Stimulated activated naive CD4-positive, alpha-beta T cell (primary cell): ENCODE results near the gene WDSUB1.
A peak's percentile ranks its signal among the peaks of the same experiment; 100 is the strongest.

Experiments
- DNase-seq, 6 experiments: peaks; one replicate each; lab custom pipeline; 2025; lab: John Stamatoyannopoulos, UW

The WDSUB1 gene

DNA sequence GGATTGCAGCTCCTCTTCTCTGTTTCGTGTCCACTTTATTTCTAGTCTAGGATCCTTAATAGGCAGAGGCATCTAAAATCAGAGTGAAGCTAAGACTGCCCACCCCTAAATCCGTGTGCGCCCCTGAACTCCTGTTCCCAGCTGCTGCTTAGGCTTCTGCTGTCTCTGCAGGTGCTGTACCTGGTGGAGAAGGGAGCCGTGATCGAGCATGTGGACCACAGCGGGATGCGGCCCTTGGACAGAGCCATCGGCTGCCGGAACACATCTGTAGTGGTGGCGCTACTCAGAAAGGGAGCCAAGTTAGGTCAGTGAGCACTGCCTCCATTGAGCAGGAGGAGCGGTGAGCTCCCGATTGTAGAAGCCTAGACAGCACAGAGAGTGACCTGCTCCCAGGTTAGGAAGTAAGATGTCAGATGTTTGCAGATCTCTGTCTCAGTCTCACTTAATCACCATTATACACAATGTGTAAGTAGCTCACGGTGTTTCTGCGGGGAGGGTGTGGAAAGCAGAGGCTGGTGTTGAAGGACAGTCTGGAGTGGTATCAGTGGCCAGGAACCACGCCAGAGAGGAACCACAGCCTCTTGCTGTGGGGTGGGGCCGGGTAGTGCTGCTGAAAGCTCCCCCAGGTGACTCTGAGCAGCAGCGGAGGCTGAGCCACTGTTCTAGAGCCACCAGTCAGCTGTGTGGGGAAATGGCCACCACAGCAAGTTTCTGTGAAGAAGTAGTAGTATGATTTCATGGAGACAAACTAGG is 62.3 kb downstream of the WDSUB1 start:
- no peak for DNase-seq

DNA sequence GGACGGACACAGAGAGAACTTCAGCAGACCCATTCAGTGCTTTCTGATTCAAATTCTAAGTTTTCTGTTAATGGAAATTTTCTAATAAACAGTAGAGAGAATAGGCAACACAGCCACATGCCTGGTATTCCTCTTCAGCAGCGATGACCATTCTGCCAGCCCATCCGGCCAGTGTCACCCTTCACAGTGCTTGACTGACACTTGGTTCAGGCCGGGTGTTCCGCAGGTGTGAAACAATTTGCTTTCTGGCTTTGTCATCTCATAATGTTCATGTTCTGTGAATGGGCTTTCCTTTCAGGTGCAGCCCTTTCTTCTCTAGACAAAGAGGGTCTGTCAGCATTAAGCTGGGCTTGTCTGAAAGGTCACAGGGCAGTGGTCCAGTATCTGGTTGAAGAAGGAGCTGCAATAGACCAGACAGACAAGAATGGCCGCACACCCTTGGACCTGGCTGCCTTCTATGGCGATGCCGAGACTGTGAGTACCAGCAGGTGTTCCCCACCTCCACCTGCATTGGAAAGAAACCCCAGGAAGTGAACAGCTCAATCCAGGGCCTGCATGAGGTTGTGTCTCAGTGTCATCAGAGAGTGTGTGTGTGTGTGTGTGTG is 67.0 kb downstream of the WDSUB1 start:
- DNase-seq, result no peak

DNA sequence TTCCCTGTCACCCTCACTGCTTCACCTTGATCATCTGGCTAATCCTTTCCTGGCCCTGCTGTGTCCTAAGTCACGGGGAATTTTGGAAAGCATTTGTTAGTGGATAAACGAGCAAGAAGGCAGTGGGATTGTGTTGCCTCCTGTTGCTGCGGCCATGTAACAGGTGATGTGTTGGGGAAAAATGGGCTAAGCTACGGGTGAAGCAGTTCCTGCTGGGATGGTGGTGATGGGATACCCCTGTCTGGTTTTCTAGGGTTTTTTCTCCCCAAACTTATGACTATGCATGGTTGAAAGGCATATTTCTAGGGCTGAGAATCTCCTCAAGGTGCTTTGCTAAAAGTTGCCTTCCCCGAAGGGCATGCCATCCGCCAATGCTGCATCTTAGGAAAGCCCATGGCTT is 68.1 kb downstream of the WDSUB1 start:
- no peak for DNase-seq

DNA sequence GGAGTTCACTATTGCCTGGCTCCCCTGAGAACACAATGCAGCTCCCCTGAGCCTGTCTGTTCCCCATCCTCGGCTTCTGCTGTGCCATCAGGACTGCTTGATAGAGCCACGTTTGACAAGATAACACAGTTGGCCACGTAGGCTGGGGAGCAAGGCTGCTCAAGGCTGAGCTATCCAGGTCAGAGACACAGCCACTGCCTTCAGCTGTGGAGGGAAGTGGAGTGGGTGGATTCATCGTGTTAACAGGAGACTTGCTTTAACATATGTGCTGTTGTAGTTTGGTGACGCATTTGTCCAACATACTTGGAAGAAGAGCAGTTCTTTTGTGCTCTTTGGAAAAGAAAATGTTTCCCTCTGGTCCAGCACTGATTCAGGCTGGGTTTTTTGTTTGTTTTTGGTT is 68.8 kb downstream of the WDSUB1 start:
- no peak for DNase-seq

DNA sequence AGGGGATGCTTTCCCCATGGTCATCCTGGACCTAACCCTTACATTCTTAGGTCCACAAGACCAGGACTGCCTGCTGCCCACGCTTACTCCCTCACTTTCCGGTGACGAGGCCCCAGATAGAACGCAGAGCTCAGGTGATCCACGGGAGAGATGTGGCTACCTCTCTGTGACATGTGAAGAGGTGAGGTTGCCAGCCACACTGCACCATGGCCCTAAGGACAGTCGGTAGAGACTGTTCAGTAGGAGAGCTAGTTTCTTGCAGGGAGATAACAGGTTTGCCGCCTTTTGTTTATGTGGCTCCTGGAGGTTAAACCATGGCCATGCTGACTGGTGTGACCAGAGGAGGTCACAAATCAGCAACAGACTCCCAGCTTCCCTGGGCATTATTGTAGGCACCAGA is 71.4 kb downstream of the WDSUB1 start:
- no peak for DNase-seq

DNA sequence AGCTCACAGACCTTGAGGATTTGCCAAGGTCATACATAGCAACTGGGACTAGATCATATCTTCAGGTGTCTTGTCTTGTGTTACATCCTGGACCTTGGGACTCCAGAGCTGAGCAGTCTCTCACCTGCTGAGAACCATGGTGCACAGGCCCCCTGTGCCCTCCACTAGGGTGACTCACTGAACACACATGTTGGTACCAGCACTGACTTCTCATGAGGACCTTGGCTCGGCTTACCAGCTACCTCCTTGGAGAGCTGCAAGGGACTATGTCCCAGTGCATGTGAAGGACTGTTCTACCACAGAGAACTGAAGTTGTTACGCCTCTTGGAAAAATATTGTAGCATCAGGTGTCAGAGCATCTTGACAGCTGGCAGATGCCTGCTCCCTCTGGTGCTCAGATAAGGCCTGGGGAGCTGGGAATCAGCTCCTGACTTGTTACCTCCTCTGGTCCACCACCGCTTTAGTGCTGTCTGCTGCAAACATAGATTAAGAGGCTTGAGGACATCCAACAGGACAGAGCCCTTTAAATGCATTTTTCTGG is 72.1 kb downstream of the WDSUB1 start:
- no peak for DNase-seq

DNA sequence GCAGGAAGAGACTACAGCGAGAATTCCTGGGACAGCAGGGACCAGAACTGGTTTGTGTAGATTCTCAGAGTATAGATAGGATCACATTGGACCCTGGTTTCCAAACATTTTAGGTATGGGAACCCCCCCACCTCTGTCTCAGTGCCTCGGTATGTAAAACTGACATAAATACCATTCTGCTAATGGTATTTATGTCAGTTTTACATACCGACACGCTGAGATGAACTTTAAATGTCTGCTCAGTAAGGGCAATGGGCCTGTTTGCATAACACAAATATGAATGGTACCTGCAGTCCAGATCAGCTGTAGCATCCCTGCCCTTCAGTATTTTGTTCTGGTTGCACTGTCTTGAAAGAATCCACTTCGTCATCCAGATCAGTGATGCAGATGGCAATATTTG is 73.2 kb downstream of the WDSUB1 start:
- DNase-seq, result no peak

DNA sequence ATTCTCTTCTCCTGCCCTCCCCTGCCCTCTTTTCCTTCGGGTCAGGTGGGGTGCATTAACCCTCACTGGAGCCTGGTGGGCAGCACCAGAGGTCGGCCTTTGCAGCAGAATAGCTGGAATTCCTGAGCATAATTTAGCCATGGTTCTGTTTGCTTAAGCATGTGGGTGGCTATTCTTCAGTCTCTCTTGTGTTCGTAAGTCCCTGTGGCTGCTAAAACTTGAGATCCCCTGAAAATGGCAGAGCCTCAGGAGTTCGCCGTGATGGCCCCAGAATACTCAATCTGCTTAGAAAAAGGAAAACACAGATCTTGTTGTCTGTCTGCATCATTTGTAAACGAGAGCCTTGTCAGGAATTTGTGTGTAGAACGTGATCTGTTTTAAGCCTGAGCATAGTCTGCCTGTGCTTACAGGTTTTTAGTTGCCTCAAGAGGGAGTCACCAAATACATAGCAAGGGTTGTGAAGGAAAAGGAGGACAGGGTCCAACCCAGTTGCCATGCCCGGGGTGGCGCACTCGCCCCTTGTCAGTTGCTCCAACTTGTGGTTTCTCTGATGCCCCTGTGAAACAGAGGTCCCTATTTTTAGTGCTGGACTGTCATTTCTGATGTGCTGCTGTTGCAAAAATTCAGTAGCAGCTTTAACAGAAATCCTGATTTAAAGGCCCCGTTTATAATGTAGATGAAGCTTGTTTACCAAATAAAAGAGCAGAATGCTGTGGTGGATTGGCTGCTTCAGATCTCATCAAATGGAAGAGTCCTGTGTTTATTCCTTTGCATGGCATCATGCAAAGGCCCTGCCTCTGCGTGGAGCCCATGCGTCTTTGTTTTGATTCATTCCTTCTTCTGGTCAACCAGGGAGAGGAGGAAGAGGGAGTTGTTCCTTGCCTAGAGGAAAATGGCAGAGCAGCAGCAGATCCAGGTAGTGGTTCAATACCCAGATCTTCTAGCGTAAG is 74.8 kb downstream of the WDSUB1 start:
- DNase-seq, result no peak

DNA sequence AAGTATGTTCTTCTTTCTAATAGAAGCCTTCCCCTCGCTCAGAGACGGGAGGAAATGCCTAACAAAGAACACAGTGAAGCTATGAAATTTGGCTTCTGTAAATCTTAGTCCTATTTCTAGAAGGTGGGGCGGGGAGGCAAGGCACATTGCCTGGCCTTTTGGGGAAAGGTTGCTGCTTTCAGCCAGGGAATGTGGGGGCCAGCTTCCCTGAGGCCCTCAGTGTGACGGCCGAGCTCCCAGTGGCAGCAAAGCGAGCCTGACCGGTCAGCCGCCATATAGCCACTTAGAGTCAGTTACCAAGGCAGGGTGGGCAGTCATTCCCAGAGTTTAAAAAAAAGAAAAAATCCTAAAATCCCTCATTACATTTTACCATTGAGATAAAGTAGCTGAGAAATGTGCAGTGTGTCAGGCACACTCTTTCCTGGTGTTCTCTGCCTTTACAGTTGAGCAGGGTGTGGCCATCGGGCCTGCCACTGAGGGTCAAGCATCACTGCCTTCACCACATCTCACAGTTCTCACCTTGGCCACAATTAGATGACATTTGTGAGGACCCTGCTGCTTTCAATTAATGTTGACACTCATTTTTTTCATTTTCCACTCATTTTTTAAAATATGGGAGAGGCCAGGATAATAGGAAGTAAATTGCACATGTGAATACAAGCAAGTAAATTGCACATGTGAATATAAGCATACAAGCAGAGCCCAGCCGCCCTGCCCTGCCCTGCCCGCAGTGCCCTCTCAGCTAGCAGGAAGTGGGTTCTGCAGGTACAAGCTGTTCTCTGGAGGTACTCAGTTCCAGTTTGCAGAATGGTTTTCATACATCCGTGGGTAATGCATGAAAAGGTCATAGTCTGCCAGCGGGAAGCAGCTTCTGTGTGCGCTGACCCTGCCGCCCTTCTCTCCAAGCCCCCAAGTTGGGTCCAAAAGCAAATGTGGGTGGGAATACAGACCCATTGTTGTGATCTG is 76.9 kb downstream of the WDSUB1 start:
- peak in 5 of 6 experiments; percentile 3 to 68 (median 34) for DNase-seq

DNA sequence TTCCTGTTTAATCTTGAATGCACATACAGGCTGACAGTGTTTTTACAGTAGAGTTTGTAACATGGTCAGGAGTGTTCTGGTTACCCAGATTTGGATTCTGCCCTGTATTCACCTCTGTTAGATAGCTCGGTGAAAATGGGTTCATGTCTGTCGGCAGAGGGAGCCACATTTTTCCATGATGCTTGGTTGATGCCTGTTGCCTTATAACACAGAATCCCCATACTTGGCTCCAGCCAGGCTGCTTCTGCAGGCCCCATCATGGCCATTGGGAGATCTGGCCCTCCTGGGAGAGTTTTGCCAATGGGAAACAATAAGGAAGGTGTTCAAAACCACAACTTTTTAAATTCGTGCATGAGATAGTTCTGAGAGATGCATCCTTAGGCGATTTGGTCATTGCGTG is 78.1 kb downstream of the WDSUB1 start:
- DNase-seq, result no peak

DNA sequence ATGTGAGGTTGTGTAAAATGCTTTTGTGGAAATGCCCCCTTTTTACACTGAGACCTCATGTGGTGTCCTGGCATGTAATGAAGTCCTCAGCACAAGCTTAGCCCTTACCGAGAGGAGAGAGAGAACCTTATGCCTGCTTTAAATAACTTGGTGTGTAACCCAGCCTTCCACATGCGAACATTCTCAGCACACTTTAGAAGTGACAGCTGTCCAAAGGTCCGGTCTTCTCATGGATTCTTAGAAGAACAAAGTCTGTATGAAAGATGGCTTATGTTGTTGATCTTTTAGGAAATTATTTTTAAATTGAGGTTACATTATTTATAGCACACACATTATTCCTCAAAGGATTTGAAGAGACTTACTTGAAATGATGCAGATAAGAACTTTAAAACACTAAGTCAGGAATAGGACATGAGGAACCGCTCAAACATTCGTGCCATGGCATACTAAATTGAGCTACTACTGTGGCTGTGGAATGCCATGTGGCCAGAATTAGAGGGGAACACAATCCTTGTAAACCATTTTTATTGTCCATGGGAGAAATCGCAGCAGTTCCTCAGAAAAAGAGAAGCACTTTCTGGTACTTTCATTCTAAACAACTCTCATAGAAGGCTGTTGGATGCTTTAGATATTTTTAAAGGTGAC is 79.6 kb downstream of the WDSUB1 start:
- no peak for DNase-seq

DNA sequence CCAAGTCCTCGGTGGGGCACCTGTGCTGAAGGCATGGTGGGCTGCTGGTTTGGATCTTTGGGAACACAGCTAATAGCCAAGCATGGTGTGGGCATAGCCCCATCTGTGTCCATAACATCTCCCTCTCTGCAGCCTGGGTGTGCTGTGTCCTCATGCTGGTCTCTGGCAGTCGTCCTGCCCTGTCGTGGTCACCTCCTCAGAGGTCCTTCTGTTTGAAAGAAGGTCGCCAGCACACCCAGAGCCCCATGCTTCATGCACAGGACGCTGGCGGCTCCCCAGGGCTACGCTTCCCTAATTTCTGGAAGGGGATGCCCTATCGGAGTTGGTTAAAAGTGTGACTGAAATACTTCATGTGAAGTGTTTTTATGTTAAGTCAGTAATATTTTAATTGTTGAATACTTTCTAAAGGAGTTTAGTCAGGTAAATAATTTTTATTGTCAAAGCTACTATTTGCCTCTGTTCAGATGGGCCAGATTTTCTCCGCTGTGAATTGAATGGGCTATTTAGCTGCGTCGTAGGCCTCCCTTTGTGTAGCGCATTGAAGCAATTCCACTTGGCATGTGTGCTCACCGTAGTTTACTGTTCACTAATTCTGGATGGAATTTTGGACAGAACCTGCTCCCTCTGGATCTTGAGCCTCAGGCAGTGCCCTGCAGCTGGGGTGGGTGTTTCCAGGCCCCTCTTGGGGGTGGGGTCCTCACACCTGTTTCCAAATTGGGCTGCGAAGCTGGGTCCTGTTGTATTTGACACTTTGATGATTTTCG is 81.9 kb downstream of the WDSUB1 start:
- no peak for DNase-seq

DNA sequence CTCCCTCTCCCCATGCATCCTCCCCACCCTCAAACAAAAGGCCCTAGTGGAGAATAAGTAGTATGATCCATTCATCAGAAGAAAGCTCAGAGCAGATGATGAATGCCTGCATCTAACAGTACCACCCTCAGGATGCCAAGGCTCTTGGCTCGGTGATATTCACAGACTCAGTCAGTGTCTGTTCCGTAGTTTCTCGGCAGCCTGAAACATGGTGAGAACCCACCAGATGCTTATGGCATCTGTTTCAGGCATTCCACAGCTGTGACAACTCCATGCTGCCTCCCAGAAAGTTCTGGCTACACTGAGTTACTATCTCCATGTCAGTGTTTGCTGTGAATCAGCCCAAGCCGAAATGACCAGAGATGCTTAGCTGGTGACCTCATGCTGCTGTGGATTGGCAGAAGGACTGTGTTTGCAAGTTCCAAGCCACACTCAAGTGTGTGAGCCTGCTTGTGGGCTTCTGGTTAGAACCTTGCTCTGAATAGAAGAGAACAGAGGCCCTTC is 83.9 kb downstream of the WDSUB1 start:
- DNase-seq, result no peak

DNA sequence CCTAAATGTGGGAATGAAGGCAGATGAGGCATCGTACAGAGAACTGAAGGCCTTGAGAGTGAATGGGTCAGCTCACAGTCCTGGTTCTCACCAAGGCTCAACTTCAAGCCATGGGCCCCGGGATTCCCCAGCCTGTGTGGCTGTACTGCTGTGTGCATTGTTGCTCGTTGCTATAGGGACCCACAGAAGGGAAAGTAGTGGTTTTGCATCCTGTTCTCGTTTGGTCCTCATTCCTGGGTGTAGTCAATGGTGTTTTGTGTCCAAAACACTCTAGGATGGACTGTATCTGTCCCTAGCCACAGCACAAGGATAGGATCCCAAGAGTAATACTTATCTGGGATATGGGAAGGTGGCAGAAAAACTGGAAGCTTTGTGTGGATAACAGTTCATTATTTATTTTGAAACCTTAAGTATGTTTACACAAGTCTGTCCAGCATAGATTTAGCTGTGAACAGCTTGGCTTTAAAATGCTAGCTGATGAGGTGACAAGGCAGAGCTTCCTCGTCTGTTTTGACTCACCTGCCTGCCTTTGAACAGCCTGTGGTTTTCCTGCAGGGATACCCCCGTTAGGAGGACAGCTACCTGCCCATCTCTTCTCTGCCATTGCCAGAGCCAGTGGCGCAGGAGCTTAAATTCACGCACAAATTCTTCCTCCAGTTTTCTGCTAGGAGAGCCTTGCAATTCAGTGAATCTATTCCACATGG is 85.0 kb downstream of the WDSUB1 start:
- DNase-seq, result peak in 2 of 6 experiments; percentile 11 to 54

DNA sequence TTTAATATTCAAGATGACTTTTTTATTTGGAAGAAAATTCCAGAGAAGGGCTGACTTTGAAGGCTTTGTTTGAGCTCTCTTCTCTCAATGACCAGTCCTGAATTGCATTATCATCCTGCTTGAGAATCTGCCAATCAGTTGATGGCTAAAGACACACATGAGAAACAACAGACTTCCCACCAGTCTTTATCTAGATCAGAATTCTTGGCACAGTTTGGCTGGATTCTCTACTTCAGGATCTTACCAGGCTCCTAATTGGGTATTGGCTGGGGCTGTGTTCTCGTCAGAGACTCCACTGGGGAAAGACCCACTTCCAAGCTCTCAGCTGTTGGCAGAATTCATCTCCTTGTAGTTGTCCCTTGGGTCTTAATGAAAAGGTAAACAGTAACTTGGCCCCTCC is 86.0 kb downstream of the WDSUB1 start:
- no peak for DNase-seq

DNA sequence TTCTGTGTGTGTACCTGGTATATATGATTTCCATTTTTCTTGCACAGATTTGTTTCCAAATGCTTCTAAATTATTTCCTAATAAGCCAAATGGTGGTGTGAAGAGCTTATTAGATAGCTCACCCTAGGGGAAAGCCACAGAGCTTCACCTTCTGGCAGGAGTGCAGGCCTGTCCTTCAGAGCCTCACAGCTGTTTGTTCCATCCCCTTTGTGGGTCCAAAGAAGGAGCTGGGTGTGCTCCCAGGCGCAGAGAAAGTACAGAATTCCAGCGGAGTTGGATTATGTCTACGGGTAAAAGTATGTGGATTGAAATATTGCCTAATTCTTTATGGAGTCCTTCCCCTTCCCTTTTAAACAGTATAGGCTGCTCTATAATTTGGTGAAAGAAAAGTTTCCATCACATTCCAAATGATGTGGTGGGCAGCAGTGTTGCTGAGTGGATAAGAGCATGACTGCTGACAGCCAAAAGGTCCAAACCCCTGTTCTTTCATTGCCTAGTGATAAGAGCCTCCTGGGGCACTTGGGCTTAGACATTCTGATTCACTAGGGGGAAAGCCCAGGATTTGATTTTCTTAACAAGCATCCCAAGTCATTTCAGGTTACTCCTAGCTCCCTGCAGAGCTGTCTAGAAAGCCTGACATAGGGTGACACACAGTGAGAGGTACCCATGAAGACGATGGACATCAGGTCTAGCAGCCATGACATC is 86.6 kb downstream of the WDSUB1 start:
- DNase-seq, result no peak

DNA sequence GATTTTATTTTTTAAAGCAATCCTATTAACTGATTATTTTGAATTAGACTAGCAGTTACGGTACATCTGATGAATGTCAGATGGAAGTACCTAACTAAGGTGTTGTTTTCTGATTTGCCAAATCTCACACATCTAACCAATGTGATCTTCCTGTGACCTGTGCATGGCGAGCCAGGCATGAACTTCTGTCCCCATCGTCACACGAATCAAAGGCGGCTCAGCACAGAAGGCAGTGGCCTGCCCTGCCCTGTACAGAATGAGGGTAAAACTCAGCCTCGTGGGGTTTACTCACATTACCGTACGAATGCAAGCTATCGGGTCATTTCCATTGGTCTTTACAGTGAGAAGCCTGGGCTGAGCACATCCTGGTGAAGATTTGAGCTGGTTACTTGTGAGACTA is 87.3 kb downstream of the WDSUB1 start:
- DNase-seq, result no peak

DNA sequence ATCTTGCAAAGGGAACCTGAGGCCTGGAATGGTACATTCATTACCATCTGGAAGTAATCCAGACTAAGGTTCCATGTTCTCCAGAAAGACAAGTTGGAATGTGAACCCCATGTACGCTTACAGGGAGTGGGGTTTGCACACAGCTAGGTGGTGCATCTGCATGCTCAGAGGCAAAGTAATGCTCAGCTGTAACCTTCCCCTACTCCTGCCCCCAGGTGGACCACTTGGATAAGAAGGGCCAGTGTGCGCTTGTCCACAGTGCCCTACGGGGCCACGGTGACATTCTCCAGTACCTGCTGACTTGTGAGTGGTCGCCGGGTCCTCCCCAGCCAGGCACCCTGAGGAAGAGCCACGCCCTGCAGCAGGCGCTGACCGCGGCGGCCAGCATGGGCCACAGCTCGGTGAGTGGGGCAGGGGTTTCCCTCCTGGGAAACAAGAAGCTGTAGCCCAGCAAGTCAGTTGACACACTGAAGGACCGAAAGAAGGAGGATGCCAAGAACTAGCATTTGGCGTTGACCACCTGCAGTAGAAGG is 90.0 kb downstream of the WDSUB1 start:
- no peak for DNase-seq
